IMR-90 (cell line): ENCODE results near the gene GPC6. TPM values are rescaled to one million over a fixed set of nuclear protein-coding genes. Genes with fewer than 3 reads are reported as not detected.

Source experiments
- ATAC-seq: fragments of 200-7000 bp; cut with Tn5 transposase; 2 replicates; pipeline ENCODE4 v1.9.1; 2020; ENCODE audit warnings: low read depth, mild to moderate bottlenecking, moderate library complexity
- BruUV-seq: library from RNA; stranded (reverse); fragments of 400-500 nt; replicated peaks from 2 replicates; lab custom pipeline; 2021; lab: Mats Ljungman, UMichigan
- CTCF ChIA-PET: fragments of 300-600 bp; formaldehyde crosslinking; extraction: SDS; loops from one replicate; lab custom pipeline; 2021; ENCODE audit warnings: antibody characterized with exemption; lab: Yijun Ruan, JAX
- POLR2A ChIA-PET: fragments of 300-600 bp; sonication (Branson Sonifier 250); formaldehyde crosslinking; loops from one replicate; lab custom pipeline; 2022; ENCODE audit warnings: antibody characterized with exemption; ENCODE audit not compliant: unreplicated experiment; lab: Charles Lee
- DNase-seq: peaks from one replicate; pipeline ENCODE4 v3.0.0; 2013
- H2AFZ ChIP-seq: replicated peaks from 2 replicates; pipeline ENCODE3; 2013; ENCODE audit warnings: low read length, mild to moderate bottlenecking; ENCODE audit not compliant: poor library complexity
- H2AK5ac ChIP-seq: 2 replicates; pipeline ENCODE4 v1.6.1; 2013; ENCODE audit warnings: low read depth, low read length, inconsistent platforms
- H2AK9ac ChIP-seq: replicated peaks from 2 replicates; pipeline ENCODE3; 2013; ENCODE audit warnings: mild to moderate bottlenecking, low read depth, low read length, moderate library complexity; ENCODE audit not compliant: poor library complexity
- H2BK120ac ChIP-seq: 2 replicates; pipeline ENCODE4 v1.6.1; 2013; ENCODE audit warnings: low read depth, low read length, inconsistent platforms
- H2BK15ac ChIP-seq: 3 replicates; pipeline ENCODE4 v1.6.1; 2013; ENCODE audit warnings: low read depth, low read length, inconsistent platforms
- H2BK20ac ChIP-seq: 2 replicates; pipeline ENCODE4 v1.6.1; 2013; ENCODE audit warnings: low read depth, mild to moderate bottlenecking, inconsistent platforms, low read length, moderate library complexity
- H2BK5ac ChIP-seq: 2 replicates; pipeline ENCODE4 v1.6.1; 2013; ENCODE audit warnings: mild to moderate bottlenecking, low read depth, low read length, inconsistent platforms; ENCODE audit not compliant: poor library complexity, severe bottlenecking
- H3K14ac ChIP-seq: replicated peaks from 2 replicates; pipeline ENCODE4 v1.6.1; 2013; ENCODE audit warnings: low read depth, low read length, inconsistent platforms
- H3K18ac ChIP-seq: 2 replicates; pipeline ENCODE4 v1.6.1; 2013; ENCODE audit warnings: low read depth, low read length, control low read depth
- H3K23ac ChIP-seq: 2 replicates; pipeline ENCODE4 v1.6.1; 2013; ENCODE audit warnings: low read depth, low read length, inconsistent platforms
- H3K27ac ChIP-seq: 2 replicates; pipeline ENCODE4 v1.5.1; 2013; ENCODE audit warnings: mild to moderate bottlenecking, control low read depth, low read length; ENCODE audit not compliant: insufficient read depth
- H3K27me3 ChIP-seq: 2 replicates; pipeline ENCODE4 v1.6.1; 2013; ENCODE audit warnings: low read length; ENCODE audit not compliant: control insufficient read depth, insufficient read depth
- H3K36me3 ChIP-seq: 2 replicates; pipeline ENCODE4 v1.6.1; 2013; ENCODE audit warnings: low read length, mixed read lengths; ENCODE audit not compliant: control insufficient read depth, insufficient read depth
- H3K4ac ChIP-seq: 2 replicates; pipeline ENCODE4 v1.6.1; 2013; ENCODE audit warnings: low read depth, low read length, inconsistent platforms
- H3K4me1 ChIP-seq: 2 replicates; pipeline ENCODE4 v1.6.1; 2013; ENCODE audit warnings: low read length, mixed read lengths; ENCODE audit not compliant: control insufficient read depth, insufficient read depth
- H3K4me2 ChIP-seq: 2 replicates; pipeline ENCODE4 v1.6.1; 2013; ENCODE audit warnings: low read depth, mild to moderate bottlenecking, control low read depth, low read length, moderate library complexity
- H3K4me3 ChIP-seq: 2 replicates; pipeline ENCODE4 v1.5.1; 2013; ENCODE audit warnings: low read depth, mild to moderate bottlenecking, control low read depth, low read length, moderate library complexity; ENCODE audit not compliant: insufficient read depth
- H3K56ac ChIP-seq: 2 replicates; pipeline ENCODE4 v1.6.1; 2013; ENCODE audit warnings: low read length, inconsistent platforms; ENCODE audit not compliant: insufficient read depth; ENCODE audit errors: extremely low read depth
- H3K79me1 ChIP-seq, 2 experiments: 2 replicates each; pipeline ENCODE4 v1.6.1; 2013; ENCODE audit warnings: low read length in 2 of 2, inconsistent platforms in 1 of 2, low read depth in 1 of 2
- H3K9ac ChIP-seq: 2 replicates; pipeline ENCODE4 v1.6.1; 2013; ENCODE audit warnings: low read depth, low read length, control low read depth
- H3K9me1 ChIP-seq: 2 replicates; pipeline ENCODE4 v1.6.1; 2013; ENCODE audit warnings: low read length, inconsistent platforms; ENCODE audit not compliant: insufficient read depth
- H3K9me3 ChIP-seq: 2 replicates; pipeline ENCODE4 v1.6.1; 2013; ENCODE audit warnings: low read length; ENCODE audit not compliant: control insufficient read depth, insufficient read depth
- H4K20me1 ChIP-seq: 2 replicates; pipeline ENCODE4 v1.6.1; 2013; ENCODE audit warnings: low read length, inconsistent platforms; ENCODE audit not compliant: insufficient read depth
- H4K5ac ChIP-seq: 2 replicates; pipeline ENCODE4 v1.6.1; 2013; ENCODE audit warnings: mild to moderate bottlenecking, low read depth, low read length, control low read depth
- H4K8ac ChIP-seq, 2 experiments: 2 replicates each; pipeline ENCODE4 v1.6.1; 2013; ENCODE audit warnings: low read depth in 2 of 2, low read length in 2 of 2, control low read depth in 1 of 2, inconsistent platforms in 1 of 2
- H4K91ac ChIP-seq: 2 replicates; pipeline ENCODE4 v1.6.1; 2013; ENCODE audit warnings: low read depth, low read length, inconsistent platforms; ENCODE audit not compliant: insufficient read depth
- CEBPB ChIP-seq: IDR thresholded peaks from 2 replicates; pipeline ENCODE4 v1.6.1; 2012; ENCODE audit warnings: low read depth, low read length, improper control_type of control experiment
- RCOR1 ChIP-seq: IDR thresholded peaks from 2 replicates; pipeline ENCODE4 v1.6.1; 2012; ENCODE audit warnings: mild to moderate bottlenecking, low read length, improper control_type of control experiment; ENCODE audit not compliant: insufficient replicate concordance
- WGBS, 2 experiments: methylation state at CpG; one replicate each; pipeline versions ENCODE4 v1.1.5 to v1.1.7; 2013; ENCODE audit warnings: missing lambda C conversion rate in 2 of 2; ENCODE audit not compliant: insufficient read length in 1 of 2; ENCODE audit errors: extremely low coverage in 2 of 2; 5-methylcytosine and 5-hydroxymethylcytosine counted together
- dilution Hi-C: fragments of 300-500 bp; cut with HindIII; formaldehyde crosslinking; loops from one replicate; pipeline ENCODE4 v1.14.3; 2018; ENCODE audit warnings: low sequenced_read_pairs; ENCODE audit not compliant: unreplicated experiment
- in situ Hi-C: fragments of 300-500 bp; cut with MboI; formaldehyde crosslinking; loops from 3 replicates; pipeline ENCODE4 v1.14.3; 2019; ENCODE audit warnings: low sequenced_read_pairs, inconsistent platforms, mixed read lengths
- intact Hi-C: fragments of 100-400 bp; cut with micrococcal nuclease; formaldehyde crosslinking; loops from 2 replicates; pipeline ENCODE4 v1.10.0; 2022
- polyA plus RNA-seq, 3 experiments: library from polyadenylated mRNA; depleted of rRNA; stranded (reverse); fragments of >200 nt; gene quantifications; 2 replicates each; pipeline ENCODE4 v1.2.3, GENCODE V29; 2012; ENCODE audit warnings: low replicate concordance in 1 of 3
- total RNA-seq: library from RNA; depleted of rRNA; stranded (reverse); fragments of >200 nt; gene quantifications from 2 replicates; pipeline ENCODE4 v1.2.3, GENCODE V29; 2012

The GPC6 gene
- total and polyA plus RNA-seq, 2 of the 4 experiments (the other 2 are of a cell fraction): 14.9 to 39.4 TPM

DNA sequence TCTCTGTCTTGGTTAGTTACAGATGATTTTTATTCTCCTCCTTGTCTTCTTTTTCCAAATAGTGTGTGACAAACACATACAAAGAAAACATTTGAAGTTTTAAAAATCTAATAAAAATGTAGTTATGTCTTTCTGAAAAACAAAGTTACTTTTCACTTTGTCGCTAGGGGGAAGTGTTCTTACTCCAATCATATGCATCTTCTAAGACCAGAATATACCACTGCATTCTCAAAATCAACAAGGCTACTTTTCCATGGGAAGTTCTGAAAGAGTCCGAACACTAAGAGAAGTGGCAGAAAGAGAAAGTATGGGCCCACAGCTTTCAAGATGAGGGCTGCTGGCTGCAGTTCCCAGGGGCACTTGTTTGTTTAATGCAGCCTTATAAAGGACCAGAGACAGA lies 1043.9 kb downstream of the GPC6 start:
- no peak overlapping the region for H4K8ac ChIP-seq
- no peaks in the 10 kb centered on the region for H4K20me1 ChIP-seq
- no peak overlapping the region for H2BK120ac ChIP-seq
- H2AFZ ChIP-seq: no peak overlapping the region
- H3K36me3 ChIP-seq: no peaks in the 10 kb centered on the region
- dilution Hi-C loops (no loop called here), in situ Hi-C loops (no loop called here), intact Hi-C loops (no loop called here)
- no peak overlapping the region for H3K56ac ChIP-seq
- H3K9me1 ChIP-seq: no peaks in the 10 kb centered on the region
- 0 out of 4 replicates have a peak, but pooled peaks cover 0 to 2% of the 10 kb centered on the region in 2 experiments for H3K79me1 ChIP-seq
- no peak overlapping the region for H2AK9ac ChIP-seq
- H2BK15ac ChIP-seq: no peak overlapping the region
- no peak overlapping the region for H3K9ac ChIP-seq
- H3K4me3 ChIP-seq: no peak overlapping the region
- no CpG with 5 or more reads among the region's 2 CpGs for WGBS, 2 experiments
- CTCF ChIA-PET: no interaction called here
- no peak overlapping the region for H3K4ac ChIP-seq
- H4K5ac ChIP-seq: no peak overlapping the region
- DNase-seq: no peak
- TF ChIP-seq RCOR1 (no peak), CEBPB (no peak)
- no peak overlapping the region for H2BK5ac ChIP-seq
- POLR2A ChIA-PET: no interaction called here
- peaks cover 2% of the 10 kb centered on the region; the same call in 1 of the 2 replicates for H3K4me1 ChIP-seq
- H3K9me3 ChIP-seq: no peaks in the 10 kb centered on the region
- no peak for ATAC-seq
- no peak overlapping the region for H3K14ac ChIP-seq
- no peak overlapping the region for H2AK5ac ChIP-seq
- no peak overlapping the region for H3K4me2 ChIP-seq
- H3K18ac ChIP-seq: no peak overlapping the region
- H4K91ac ChIP-seq: no peak overlapping the region
- no peaks in the 10 kb centered on the region for H3K27me3 ChIP-seq
- no peak overlapping the region for H2BK20ac ChIP-seq
- no peak overlapping the region for H3K23ac ChIP-seq
- H3K27ac ChIP-seq: no peak overlapping the region
- BruUV-seq: no TSS peak
